T-helper 2 cell treated with Interferon-gamma antibody and Interleukin-4, amounts not matched to agents 5 μg/mL and 100 μg/mL, for 36 hours (primary cell): ENCODE data around the gene ENO4.

Experiments used
- DNase-seq: peaks from one replicate; pipeline ENCODE4 v3.0.0; 2021; ENCODE audit warnings: low spot score
- H3K27ac Mint-ChIP-seq: one replicate; pipeline ENCODE4 v1.8.0; 2021; ENCODE audit warnings: mild to moderate bottlenecking, mixed read lengths
- H3K27me3 Mint-ChIP-seq: one replicate; pipeline ENCODE4 v1.8.0; 2021; ENCODE audit warnings: low read depth, mixed read lengths
- H3K36me3 Mint-ChIP-seq: one replicate; pipeline ENCODE4 v1.8.0; 2021; ENCODE audit warnings: low read depth, mixed read lengths
- H3K4me1 Mint-ChIP-seq: one replicate; pipeline ENCODE4 v1.8.0; 2021; ENCODE audit warnings: low read depth, mixed read lengths
- H3K4me3 Mint-ChIP-seq: one replicate; pipeline ENCODE4 v1.8.0; 2022; ENCODE audit warnings: mild to moderate bottlenecking, moderate library complexity, mixed read lengths
- H3K9me3 Mint-ChIP-seq: one replicate; pipeline ENCODE4 v1.8.0; 2021; ENCODE audit warnings: mixed read lengths

The ENO4 gene

DNA sequence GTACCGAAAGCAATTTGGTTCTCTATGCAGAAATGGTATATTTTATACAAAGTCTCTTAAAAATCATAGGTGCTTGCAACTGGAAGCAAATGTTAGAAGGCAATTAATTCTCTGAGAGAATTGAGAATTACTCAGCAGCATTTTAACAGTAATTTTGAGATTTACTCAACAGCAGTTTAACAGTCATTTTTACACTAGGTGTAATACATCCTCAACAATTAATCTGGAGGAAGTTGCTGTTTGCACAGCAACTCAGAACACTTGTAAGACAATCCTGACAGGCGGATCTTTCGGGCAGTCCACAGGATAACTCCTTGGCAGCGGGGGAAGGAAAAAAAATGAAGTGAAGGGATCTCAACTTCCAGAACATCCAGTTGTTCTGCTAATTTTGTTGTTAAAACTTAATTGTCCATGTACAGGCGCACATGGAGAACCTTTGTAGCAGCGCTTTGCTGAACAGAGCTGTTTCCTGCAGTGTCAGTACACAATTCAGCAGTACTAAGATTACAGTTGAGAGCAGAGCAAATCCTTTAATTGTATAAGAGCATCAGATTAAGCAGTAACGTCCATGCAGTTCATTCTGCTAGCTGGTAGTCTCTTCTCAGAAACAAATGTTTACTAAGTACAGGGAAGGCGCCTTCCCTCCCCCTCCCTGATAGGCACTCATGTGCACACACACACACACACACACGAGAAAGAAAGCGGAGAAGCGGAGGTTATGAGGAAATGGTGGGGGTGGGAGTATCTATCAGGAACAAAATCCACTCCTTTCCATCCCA lies 43.8 kb downstream of the ENO4 start:
- Mint-ChIP-seq H3K9me3 (no peaks in the 10 kb centered on the region), H3K27me3 (peaks cover 30% of the 10 kb centered on the region), H3K4me3 (no peak overlapping the region), H3K27ac (no peak overlapping the region), H3K4me1 (no peaks in the 10 kb centered on the region), H3K36me3 (no peaks in the 10 kb centered on the region)
- no peak for DNase-seq

GRCh38 chr10:116893686-116894037 lies 44.4 kb downstream of the ENO4 start:
- Mint-ChIP-seq H3K27ac (no peak overlapping the region), H3K27me3 (peaks cover 30% of the 10 kb centered on the region), H3K4me3 (no peak overlapping the region), H3K36me3 (no peaks in the 10 kb centered on the region), H3K9me3 (no peaks in the 10 kb centered on the region), H3K4me1 (no peaks in the 10 kb centered on the region)
- no peak for DNase-seq

DNA sequence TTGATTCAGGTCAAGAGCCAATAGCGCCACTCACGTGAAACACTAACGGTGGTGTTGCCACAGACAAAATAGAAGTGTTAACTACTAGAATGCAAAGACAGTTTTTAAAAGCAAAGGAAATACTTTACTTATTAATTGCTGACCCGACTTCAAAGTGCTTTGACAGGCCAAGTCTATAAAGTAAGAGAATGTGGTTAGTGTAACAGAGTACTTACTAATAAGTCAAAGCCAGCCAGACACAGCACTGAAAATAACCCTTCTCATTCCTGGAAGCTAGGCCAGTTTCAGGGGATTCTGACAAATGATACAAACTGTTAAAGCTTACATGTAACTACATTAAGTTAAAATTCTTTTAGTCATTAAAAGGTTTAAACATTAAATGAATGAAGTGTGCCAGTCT lies 50.3 kb downstream of the ENO4 start:
- DNase-seq, result no peak
- Mint-ChIP-seq H3K27ac (no peak overlapping the region), H3K4me1 (no peaks in the 10 kb centered on the region), H3K36me3 (no peaks in the 10 kb centered on the region), H3K27me3 (peaks cover under 1% of the 10 kb centered on the region), H3K4me3 (no peak overlapping the region), H3K9me3 (no peaks in the 10 kb centered on the region)

- no peak for DNase-seq
- no peaks in the 10 kb centered on the region for H3K27me3 Mint-ChIP-seq
- H3K9me3 Mint-ChIP-seq, result no peaks in the 10 kb centered on the region
- no peaks in the 10 kb centered on the region for H3K36me3 Mint-ChIP-seq
- no peak overlapping the region for H3K27ac Mint-ChIP-seq
- no peak overlapping the region for H3K4me3 Mint-ChIP-seq
- no peaks in the 10 kb centered on the region for H3K4me1 Mint-ChIP-seq
These were observed 56.5 kb downstream of the ENO4 start for GRCh38 chr10:116905845-116906210.

DNA sequence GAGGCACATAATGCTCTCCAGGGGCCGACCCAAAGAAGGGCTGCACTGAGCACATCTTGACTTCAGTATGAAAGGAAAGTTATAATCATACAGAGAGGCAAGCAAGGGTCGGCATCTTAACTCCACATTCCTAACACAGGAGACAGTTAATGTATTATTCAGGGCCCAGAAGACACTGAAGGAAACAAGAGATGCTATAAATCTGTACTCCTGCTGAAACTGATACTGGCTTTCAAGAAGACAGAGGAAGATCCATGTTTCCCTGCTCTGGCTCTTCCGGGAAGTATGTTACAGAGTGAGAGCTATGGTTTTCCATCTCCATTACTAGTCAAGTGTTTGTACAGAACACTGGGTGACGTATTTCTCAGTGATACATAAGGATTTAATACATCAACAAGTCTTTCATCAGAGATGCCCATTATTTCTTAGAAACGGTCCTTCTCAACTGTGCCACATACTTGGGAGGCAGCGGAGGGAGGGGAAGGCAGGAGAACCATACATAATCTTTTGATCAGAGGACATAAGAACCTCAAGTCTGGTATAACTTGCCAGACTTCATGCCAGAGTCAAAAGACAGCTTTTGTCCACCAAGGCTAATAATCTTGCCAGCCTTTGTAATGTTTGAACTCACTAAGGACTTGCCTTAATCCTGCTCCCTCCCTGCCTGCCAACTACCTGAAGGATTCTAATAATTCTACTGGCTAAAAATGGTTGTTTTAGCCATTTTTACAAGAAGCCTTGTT lies 58.1 kb downstream of the ENO4 start:
- no peaks in the 10 kb centered on the region for H3K9me3 Mint-ChIP-seq
- no peak for DNase-seq
- H3K27ac Mint-ChIP-seq, result no peak overlapping the region
- no peaks in the 10 kb centered on the region for H3K36me3 Mint-ChIP-seq
- H3K4me3 Mint-ChIP-seq, result no peak overlapping the region
- no peaks in the 10 kb centered on the region for H3K4me1 Mint-ChIP-seq
- no peaks in the 10 kb centered on the region for H3K27me3 Mint-ChIP-seq

DNA sequence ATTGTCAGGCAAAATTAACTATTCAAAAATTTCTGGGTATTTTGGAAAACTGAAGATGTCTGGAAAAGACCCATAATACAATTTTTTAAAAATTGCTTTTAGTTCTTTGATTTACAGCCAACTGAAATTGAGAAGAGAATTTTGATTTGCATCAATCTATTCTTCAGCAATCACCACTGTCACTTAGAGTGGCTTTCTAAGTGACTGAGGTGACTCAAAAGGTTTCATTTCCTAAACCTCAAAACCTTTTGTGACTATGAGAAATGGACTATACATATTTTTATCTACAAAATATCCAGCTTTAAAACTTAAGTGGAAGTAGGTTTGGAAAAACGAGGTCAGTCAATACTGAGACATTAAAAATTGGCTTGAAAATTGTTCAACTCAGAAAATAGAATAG lies 60.0 kb downstream of the ENO4 start:
- no peaks in the 10 kb centered on the region for H3K9me3 Mint-ChIP-seq
- H3K4me1 Mint-ChIP-seq, result no peaks in the 10 kb centered on the region
- no peaks in the 10 kb centered on the region for H3K36me3 Mint-ChIP-seq
- H3K27ac Mint-ChIP-seq, result no peak overlapping the region
- H3K27me3 Mint-ChIP-seq, result no peaks in the 10 kb centered on the region
- no peak for DNase-seq
- no peak overlapping the region for H3K4me3 Mint-ChIP-seq

- no peak overlapping the region for H3K4me3 Mint-ChIP-seq
- no peak overlapping the region for H3K27ac Mint-ChIP-seq
- peaks cover 3% of the 10 kb centered on the region for H3K27me3 Mint-ChIP-seq
- no peaks in the 10 kb centered on the region for H3K4me1 Mint-ChIP-seq
- DNase-seq, result no peak
- H3K36me3 Mint-ChIP-seq, result no peaks in the 10 kb centered on the region
- no peaks in the 10 kb centered on the region for H3K9me3 Mint-ChIP-seq
These were observed 61.6 kb downstream of the ENO4 start for GRCh38 chr10:116910910-116911309.

DNA sequence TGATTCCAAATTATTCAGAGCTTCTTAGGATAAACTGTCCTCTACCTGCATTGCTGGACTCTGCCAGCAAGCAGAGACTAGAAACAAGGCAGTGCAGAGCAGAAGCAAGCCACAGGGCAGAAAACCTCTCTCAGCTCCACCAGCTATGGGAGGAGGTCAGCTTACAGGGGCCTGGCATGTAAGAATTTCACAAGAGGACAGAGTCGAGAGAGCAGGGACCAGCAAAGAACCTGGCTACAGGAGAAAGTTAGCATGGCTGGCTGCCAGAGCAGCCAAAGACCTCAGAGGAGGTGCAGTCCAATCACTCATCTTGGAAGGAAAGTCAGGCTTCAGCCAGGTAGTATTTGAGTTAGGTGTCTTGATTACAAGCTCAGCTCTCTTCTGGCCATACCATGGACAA lies 62.9 kb downstream of the ENO4 start:
- H3K27me3 Mint-ChIP-seq, result peaks cover 3% of the 10 kb centered on the region
- no peak overlapping the region for H3K27ac Mint-ChIP-seq
- H3K36me3 Mint-ChIP-seq, result no peaks in the 10 kb centered on the region
- no peak overlapping the region for H3K4me3 Mint-ChIP-seq
- DNase-seq, result no peak
- H3K9me3 Mint-ChIP-seq, result no peaks in the 10 kb centered on the region
- no peaks in the 10 kb centered on the region for H3K4me1 Mint-ChIP-seq

GRCh38 chr10:116913695-116914094 lies 64.4 kb downstream of the ENO4 start:
- Mint-ChIP-seq H3K4me1 (no peaks in the 10 kb centered on the region), H3K4me3 (no peak overlapping the region), H3K27ac (no peak overlapping the region), H3K36me3 (no peaks in the 10 kb centered on the region), H3K27me3 (peaks cover 3% of the 10 kb centered on the region), H3K9me3 (no peaks in the 10 kb centered on the region)
- DNase-seq, result no peak

- Mint-ChIP-seq H3K36me3 (no peaks in the 10 kb centered on the region), H3K27ac (no peak overlapping the region), H3K4me3 (no peak overlapping the region), H3K4me1 (no peaks in the 10 kb centered on the region), H3K27me3 (peaks cover 3% of the 10 kb centered on the region), H3K9me3 (no peaks in the 10 kb centered on the region)
- no peak for DNase-seq
These were observed 66.0 kb downstream of the ENO4 start for GRCh38 chr10:116915340-116915739.

DNA sequence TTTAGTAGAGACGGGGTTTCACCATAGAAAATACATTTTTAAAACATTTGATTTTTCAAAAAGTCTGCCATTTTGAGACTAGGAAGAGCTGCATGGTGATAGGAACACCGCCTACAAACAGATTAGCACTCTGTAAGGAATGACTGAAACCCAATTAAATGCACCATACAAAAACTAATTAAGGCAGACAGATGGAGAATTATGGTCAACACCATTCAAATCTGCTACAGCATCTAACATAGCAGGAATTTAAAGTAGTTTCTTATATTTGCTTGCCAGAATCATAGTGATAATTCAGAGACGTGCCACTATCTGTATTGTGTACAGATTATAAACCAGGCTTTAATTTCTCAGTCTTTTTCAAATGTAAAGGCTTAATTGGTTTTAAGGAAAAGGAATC lies 68.2 kb downstream of the ENO4 start:
- Mint-ChIP-seq H3K9me3 (no peaks in the 10 kb centered on the region), H3K4me3 (no peak overlapping the region), H3K36me3 (no peaks in the 10 kb centered on the region), H3K27ac (no peak overlapping the region), H3K27me3 (peaks cover 3% of the 10 kb centered on the region), H3K4me1 (no peaks in the 10 kb centered on the region)
- DNase-seq, result no peak

DNA sequence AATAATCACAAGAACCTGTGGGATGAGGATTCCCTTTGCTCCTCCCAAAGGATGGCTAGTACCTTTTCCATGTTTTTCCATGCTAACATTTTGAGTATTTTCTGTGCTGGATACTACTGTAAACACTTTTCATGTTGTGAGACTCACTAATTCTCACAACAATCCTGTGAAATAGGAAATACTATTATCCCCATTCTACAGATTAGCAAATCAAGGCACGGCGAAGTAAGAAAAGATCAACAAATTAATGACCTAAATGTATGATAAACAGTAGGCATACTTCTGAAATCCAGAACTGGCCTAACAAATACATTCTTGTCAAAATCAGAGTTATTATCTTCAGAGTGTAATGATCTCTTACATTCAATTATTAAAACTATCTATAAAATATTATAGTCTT lies 69.3 kb downstream of the ENO4 start:
- H3K36me3 Mint-ChIP-seq, result no peaks in the 10 kb centered on the region
- H3K4me3 Mint-ChIP-seq, result no peak overlapping the region
- H3K4me1 Mint-ChIP-seq, result no peaks in the 10 kb centered on the region
- no peak for DNase-seq
- no peak overlapping the region for H3K27ac Mint-ChIP-seq
- no peaks in the 10 kb centered on the region for H3K9me3 Mint-ChIP-seq
- H3K27me3 Mint-ChIP-seq, result peaks cover 3% of the 10 kb centered on the region

DNA sequence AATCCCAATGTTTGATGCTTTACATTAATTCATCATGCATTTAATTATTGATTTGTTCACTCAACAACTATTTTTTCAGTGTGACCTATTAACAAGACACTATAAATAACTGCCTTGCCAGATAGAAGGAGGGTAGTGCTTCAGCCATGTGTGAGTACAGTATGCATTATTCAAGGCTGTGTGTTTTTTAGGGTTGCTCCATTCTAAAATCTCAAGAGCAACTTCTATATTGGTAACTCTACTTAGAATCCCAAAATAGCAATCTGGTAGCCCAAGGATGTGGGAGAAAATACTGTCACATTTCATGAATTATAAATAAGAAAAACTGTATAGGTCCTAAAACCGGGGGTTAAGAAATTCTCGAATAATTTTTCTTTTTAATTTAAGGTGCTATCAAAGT lies 69.9 kb downstream of the ENO4 start:
- H3K4me1 Mint-ChIP-seq, result no peaks in the 10 kb centered on the region
- H3K27ac Mint-ChIP-seq, result no peak overlapping the region
- peaks cover 3% of the 10 kb centered on the region for H3K27me3 Mint-ChIP-seq
- no peak for DNase-seq
- H3K9me3 Mint-ChIP-seq, result no peaks in the 10 kb centered on the region
- H3K36me3 Mint-ChIP-seq, result no peaks in the 10 kb centered on the region
- H3K4me3 Mint-ChIP-seq, result no peak overlapping the region

GRCh38 chr10:116919706-116920105 lies 70.4 kb downstream of the ENO4 start:
- no peaks in the 10 kb centered on the region for H3K9me3 Mint-ChIP-seq
- no peaks in the 10 kb centered on the region for H3K4me1 Mint-ChIP-seq
- no peak overlapping the region for H3K27ac Mint-ChIP-seq
- no peak for DNase-seq
- peaks cover 3% of the 10 kb centered on the region for H3K27me3 Mint-ChIP-seq
- no peaks in the 10 kb centered on the region for H3K36me3 Mint-ChIP-seq
- H3K4me3 Mint-ChIP-seq, result no peak overlapping the region

DNA sequence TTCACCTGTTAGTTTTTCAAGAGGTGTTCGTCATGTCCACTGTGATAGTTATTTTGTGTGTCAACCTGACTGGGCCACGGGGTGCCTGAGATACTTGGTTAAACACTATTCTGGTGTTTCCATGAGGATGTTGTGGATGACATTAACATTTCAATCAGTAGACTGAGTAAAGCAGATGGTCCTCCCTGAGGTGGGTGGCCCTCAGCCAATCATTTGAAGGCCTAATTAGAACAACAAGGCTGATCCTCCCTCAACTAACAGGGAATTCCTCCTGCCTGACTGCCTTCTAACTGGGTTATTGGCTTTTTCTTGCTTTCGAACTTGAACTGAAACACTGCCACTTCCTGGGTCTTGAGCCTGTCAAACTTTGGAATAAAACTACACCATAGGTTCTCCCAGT lies 75.8 kb downstream of the ENO4 start:
- H3K36me3 Mint-ChIP-seq, result no peaks in the 10 kb centered on the region
- H3K27ac Mint-ChIP-seq, result no peak overlapping the region
- DNase-seq, result no peak
- H3K4me1 Mint-ChIP-seq, result no peaks in the 10 kb centered on the region
- no peaks in the 10 kb centered on the region for H3K27me3 Mint-ChIP-seq
- H3K9me3 Mint-ChIP-seq, result no peaks in the 10 kb centered on the region
- H3K4me3 Mint-ChIP-seq, result no peak overlapping the region
